ENCODE results near the gene ATXN7L2. TPM values are rescaled to one million over a fixed set of nuclear protein-coding genes. Genes with fewer than 3 reads are reported as not detected.

The ATXN7L2 gene, protein sequence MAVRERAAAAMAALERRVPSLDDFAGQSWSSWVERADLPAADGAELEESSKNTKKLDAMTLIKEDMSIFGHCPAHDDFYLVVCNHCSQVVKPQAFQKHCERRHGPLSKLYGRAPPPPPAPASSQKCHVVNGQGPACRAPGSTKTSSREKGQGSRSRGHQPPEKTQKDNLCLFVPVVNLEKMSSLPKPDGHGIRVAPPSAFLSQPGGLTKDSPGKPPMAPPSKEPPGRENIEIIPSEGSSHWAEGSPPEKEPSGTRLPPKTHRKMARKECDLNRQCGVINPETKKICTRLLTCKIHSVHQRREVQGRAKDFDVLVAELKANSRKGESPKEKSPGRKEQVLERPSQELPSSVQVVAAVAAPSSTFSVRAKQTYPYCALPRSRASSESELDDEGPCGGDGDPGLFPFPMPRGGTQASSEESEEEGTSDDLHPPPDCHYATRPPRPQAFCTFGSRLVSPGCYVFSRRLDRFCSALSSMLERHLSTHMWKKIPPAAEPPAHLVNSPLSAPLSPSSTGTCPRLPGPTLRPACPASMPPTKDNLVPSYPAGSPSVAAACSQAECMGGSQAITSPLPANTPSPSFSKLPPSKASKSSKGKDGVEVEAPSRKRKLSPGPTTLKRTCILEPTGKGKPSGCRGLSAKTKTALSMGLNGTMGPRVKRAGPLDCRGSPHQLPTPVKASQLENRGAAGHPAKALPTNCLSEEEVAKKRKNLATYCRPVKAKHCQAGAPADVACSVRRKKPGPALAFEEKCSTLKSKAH
- total RNA-seq (2022) (3.8 and 7.3 TPM in 2 replicates), Bru-seq, nascent RNA (percentile 51 among the genes with signal in this experiment), BruChase-seq, experiment 1, labeled RNA remaining after a 6-hour chase (percentile 50 among the genes with signal in this experiment), BruChase-seq, experiment 2, labeled RNA remaining after a 2-hour chase (percentile 51 among the genes with signal in this experiment)
- long read RNA-seq, partial matches to known transcripts, result 10 of 25 reads
- long read RNA-seq, other reads (novel, unspliced or antisense), result 12 of 25 reads

DNA sequence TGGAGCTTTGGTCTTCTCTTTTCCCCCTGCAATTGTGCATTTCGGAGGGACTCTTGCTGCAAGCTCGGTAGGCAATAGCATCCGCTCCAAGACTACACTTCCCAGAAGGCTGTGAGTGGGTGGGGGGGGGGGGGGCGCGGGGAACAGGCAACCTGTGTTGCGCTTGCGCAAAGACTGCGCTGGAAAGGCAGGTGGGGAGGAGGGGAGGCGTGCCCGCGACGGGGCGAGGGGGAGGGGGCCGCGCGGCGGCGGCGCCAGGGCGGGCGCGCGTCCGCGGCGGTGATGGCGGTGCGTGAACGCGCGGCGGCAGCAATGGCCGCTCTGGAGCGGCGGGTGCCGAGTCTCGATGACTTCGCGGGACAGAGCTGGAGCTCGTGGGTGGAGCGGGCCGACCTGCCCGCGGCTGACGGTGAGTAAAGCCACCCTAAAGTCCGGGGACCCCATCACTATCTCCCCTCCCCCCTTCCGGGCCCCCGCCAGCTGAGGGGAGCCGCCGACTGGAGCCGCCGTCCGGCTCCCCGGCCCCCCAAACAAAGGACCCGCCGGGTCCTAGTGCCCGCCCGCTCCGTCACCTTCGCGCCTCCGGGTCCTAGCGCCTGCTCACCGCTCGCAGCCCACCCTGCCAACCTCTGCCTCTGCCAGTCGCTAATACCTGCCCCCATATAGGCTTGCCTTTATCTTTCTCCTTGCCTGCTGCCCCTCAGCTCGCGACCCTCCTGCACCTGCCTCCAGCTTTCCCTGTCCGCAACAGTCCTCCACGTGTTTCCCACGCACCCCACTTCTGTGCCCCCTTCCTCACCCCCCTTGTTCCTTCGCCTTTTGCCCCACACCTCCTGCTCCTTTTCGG is at the start of gene ATXN7L2:
ATXN7L2 (plus strand) TSS at position 234 of the 847 bp plus-strand sequence; CDS start at position 283, 49 bp downstream.
- Mint-ChIP-seq H3K36me3 (ENCODE audit: insufficient read depth, unreplicated experiment) (peaks cover 7% of the 10 kb centered on the region), H3K4me1 (ENCODE audit: insufficient read depth, unreplicated experiment) (peaks cover 7% of the 10 kb centered on the region), H3K27ac (ENCODE audit: low read depth, unreplicated experiment) (peak within 1 kb of the TSS; percentile 77), H3K9me3 (ENCODE audit: unreplicated experiment) (no peaks in the 10 kb centered on the region), H3K4me3 (ENCODE audit: unreplicated experiment) (peak within 1 kb of the TSS; percentile 83), H3K27me3 (ENCODE audit: insufficient read depth, unreplicated experiment) (peaks cover 24% of the 10 kb centered on the region)
- ChIA-PET POLR2A (interaction anchor here (0.7 to 2.6 kb wide), 10 partner anchors 9 to 501 kb away, joined by 3 to 14 read pairs (median 3); partner anchors contain the start of genes AHCYL1, CYB561D1, GNAI3 and PSMA5), CTCF (interaction anchor here (0.5 to 40.0 kb wide), 7 partner anchors 11 to 172 kb away, joined by 3 to 1071 read pairs (median 4); partner anchors contain the start of genes CYB561D1 and GPR61)
- TF ChIP-seq, protein P1, sequence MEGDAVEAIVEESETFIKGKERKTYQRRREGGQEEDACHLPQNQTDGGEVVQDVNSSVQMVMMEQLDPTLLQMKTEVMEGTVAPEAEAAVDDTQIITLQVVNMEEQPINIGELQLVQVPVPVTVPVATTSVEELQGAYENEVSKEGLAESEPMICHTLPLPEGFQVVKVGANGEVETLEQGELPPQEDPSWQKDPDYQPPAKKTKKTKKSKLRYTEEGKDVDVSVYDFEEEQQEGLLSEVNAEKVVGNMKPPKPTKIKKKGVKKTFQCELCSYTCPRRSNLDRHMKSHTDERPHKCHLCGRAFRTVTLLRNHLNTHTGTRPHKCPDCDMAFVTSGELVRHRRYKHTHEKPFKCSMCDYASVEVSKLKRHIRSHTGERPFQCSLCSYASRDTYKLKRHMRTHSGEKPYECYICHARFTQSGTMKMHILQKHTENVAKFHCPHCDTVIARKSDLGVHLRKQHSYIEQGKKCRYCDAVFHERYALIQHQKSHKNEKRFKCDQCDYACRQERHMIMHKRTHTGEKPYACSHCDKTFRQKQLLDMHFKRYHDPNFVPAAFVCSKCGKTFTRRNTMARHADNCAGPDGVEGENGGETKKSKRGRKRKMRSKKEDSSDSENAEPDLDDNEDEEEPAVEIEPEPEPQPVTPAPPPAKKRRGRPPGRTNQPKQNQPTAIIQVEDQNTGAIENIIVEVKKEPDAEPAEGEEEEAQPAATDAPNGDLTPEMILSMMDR (IDR thresholded peaks at IDR 0.05; ENCODE audit: unreplicated experiment), result no peak
- intact Hi-C loops (cut with micrococcal nuclease), result no loop called here
- BruUV-seq (replicated peaks), result no TSS peak
- DNase-seq (ENCODE audit: unreplicated experiment), result peak; percentile 89

DNA sequence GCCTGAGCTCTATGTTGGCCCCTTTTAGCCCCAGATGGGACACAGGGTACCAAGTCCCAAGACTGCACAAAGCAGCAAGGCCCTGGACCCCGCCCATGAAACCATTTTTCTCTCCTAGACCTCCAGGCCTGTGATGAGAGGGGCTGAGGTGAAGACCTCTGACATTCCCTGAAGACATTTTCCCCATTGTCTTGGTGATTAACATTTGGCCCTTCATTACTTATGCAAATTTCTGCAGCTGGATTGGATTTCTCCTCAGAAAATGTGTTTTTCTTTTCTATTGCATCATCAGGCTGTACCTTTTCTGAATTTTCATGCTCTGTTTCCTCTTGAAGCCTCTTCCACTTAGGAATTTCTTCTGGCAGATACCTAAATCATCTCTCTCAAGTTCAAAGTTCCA is 49.2 kb upstream of the ATXN7L2 start:
- DNase-seq (ENCODE audit: unreplicated experiment), result no peak
- ChIA-PET POLR2A (no interaction called here), CTCF (interaction anchor here (0.5 kb wide), 1 partner anchor 319 kb away, joined by 3 read pairs; no protein-coding TSS in a partner anchor)
- Mint-ChIP-seq H3K4me1 (ENCODE audit: insufficient read depth, unreplicated experiment) (no peaks in the 10 kb centered on the region), H3K27ac (ENCODE audit: low read depth, unreplicated experiment) (no peak overlapping the region), H3K4me3 (ENCODE audit: unreplicated experiment) (no peak overlapping the region), H3K27me3 (ENCODE audit: insufficient read depth, unreplicated experiment) (no peaks in the 10 kb centered on the region), H3K9me3 (ENCODE audit: unreplicated experiment) (no peaks in the 10 kb centered on the region), H3K36me3 (ENCODE audit: insufficient read depth, unreplicated experiment) (no peaks in the 10 kb centered on the region)
- BruUV-seq (replicated peaks), result no TSS peak
- TF ChIP-seq, protein P1 (IDR thresholded peaks at IDR 0.05; ENCODE audit: unreplicated experiment), result no peak
- intact Hi-C loops (cut with micrococcal nuclease), result no loop called here

DNA sequence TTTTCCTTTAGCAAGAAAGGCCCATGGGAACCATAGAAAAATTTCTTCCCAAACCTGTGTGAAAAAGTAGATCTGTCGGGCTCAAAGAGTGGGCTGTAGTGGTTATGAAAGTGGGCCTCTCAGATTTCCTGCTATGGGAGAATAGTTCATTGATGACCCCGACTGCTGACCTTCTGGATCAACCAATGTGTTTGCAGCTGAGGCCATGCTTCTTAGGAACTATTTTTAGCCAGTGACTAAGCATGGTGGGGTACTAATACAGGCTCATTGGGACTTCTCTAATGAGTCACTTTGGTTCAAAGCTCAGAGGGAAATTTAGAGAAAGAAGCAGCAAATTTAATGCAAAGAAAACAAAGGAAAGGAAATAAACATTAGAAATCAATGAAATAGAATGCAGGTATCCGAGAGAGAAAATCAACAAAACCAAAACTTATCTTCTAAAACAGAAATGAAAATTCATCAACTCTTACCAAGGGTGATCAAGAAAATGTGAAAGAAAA is 44.9 kb upstream of the ATXN7L2 start:
- no peaks in the 10 kb centered on the region for H3K4me1 Mint-ChIP-seq (ENCODE audit: insufficient read depth, unreplicated experiment)
- H3K36me3 Mint-ChIP-seq (ENCODE audit: insufficient read depth, unreplicated experiment), result no peaks in the 10 kb centered on the region
- no peak overlapping the region for H3K4me3 Mint-ChIP-seq (ENCODE audit: unreplicated experiment)
- no peaks in the 10 kb centered on the region for H3K27me3 Mint-ChIP-seq (ENCODE audit: insufficient read depth, unreplicated experiment)
- no TSS peak for BruUV-seq (replicated peaks)
- no peak overlapping the region for H3K27ac Mint-ChIP-seq (ENCODE audit: low read depth, unreplicated experiment)
- TF ChIP-seq, protein P1 (IDR thresholded peaks at IDR 0.05; ENCODE audit: unreplicated experiment), result no peak
- ChIA-PET CTCF (interaction anchor here (0.6 kb wide), 1 partner anchor 206 kb away, joined by 3 read pairs; no protein-coding TSS in a partner anchor), POLR2A (no interaction called here)
- peak; percentile 51 for DNase-seq (ENCODE audit: unreplicated experiment)
- intact Hi-C loops (cut with micrococcal nuclease), result no loop called here
- H3K9me3 Mint-ChIP-seq (ENCODE audit: unreplicated experiment), result no peaks in the 10 kb centered on the region

Measured in MCF 10A (cell line).